Skeletal muscle tissue (tissue), 4 donors: Measurements from ENCODE around the gene ECE1. TPM values are rescaled to one million over a fixed set of nuclear protein-coding genes. Genes with fewer than 3 reads are reported as not detected.
"Not testable (repeated sequence)": the region's sequence is repeated elsewhere in the genome, so short reads cannot be mapped to it uniquely, and the experiment has no call there.

ENCODE experiments used
- H3K27ac ChIP-seq: one replicate; pipeline ENCODE4 v1.7.0; 2013; ENCODE audit warnings: mild to moderate bottlenecking, low read depth, low read length, inconsistent platforms
- H3K27me3 ChIP-seq, 3 donors: one replicate each; pipeline ENCODE4 v1.7.0; 2013; ENCODE audit warnings: low read length in 3 of 3; ENCODE audit not compliant: control insufficient read depth in 3 of 3, insufficient read depth in 3 of 3
- H3K36me3 ChIP-seq, 3 donors: one replicate each; pipeline ENCODE4 v1.7.0; 2013; ENCODE audit warnings: low read length in 3 of 3; ENCODE audit not compliant: control insufficient read depth in 3 of 3, insufficient read depth in 3 of 3
- H3K4me1 ChIP-seq, 3 donors: one replicate each; pipeline ENCODE4 v1.7.0; 2013; ENCODE audit warnings: low read length in 3 of 3, mild to moderate bottlenecking in 3 of 3; ENCODE audit not compliant: control insufficient read depth in 3 of 3, insufficient read depth in 3 of 3
- H3K4me3 ChIP-seq, 3 donors: one replicate each; pipeline ENCODE4 v1.7.0; 2013; ENCODE audit warnings: low read length in 3 of 3
- H3K9ac ChIP-seq, 3 donors: one replicate each; pipeline ENCODE4 v1.7.0; 2013; ENCODE audit warnings: low read length in 3 of 3, mild to moderate bottlenecking in 3 of 3, moderate library complexity in 2 of 3, low read depth in 1 of 3
- H3K9me3 ChIP-seq, 3 donors: one replicate each; pipeline ENCODE4 v1.7.0; 2013; ENCODE audit warnings: low read length in 3 of 3; ENCODE audit not compliant: control insufficient read depth in 3 of 3
- total RNA-seq: library from RNA; depleted of rRNA; stranded (reverse); fragments of >200 nt; gene quantifications from one replicate; pipeline ENCODE4 v1.2.3, GENCODE V29; 2014
- donor health status: Osteomylitis.

ECE1 gene
- total RNA-seq, 1 donor from 2014 or later, result 25.6 TPM

DNA sequence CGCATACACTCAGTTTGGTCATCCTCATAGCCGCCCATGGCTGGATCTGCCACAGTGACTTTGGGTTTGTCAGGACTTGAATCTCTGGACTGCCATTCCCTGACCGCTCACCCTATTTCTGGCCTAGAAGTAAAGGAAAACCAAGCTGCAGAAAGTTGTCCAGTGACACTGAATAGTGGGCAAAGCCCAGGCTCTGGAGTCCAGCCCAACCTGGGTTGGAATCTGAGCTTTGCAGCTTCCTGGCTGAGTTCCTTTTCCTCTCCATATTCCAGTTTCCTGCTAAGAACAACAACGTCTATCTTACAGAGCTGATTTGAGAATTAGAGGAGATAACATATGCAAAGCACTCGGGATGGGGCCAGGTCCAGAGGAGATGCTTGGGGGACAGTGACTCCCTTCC lies 98.0 kb downstream of the ECE1 start:
- peak overlapping the region; percentile 41 for H3K27ac ChIP-seq
- peaks cover 11 to 16% (median 14%) of the 10 kb centered on the region in 3 donors for H3K4me1 ChIP-seq
- no peaks in the 10 kb centered on the region for H3K9me3 ChIP-seq
- peak overlapping the region; percentile 31 to 44 (median 38) for H3K4me3 ChIP-seq
- peak overlapping the region in 2 of 3 donors; percentile 24 to 50 for H3K9ac ChIP-seq
- H3K36me3 ChIP-seq, result no peaks in the 10 kb centered on the region
- H3K27me3 ChIP-seq, result no peaks in the 10 kb centered on the region

DNA sequence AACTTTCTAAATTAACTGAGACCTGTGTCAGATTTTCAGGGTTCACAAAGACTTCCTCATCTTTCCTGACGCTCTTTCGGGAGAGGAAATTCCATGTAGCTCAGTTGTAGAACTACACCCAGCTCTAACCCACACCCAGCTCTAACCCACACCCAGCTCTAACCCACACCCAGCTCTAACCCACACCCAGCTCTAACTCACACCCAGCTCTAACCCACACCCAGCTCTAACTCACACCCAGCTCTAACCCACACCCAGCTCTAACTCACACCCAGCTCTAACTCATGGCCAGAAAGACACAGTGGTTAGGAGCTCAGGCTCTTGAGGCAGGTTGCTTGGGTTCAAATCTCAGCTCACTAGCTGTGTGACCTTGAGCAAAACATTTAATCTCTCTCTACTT lies 99.5 kb downstream of the ECE1 start:
- H3K9ac ChIP-seq, H3K9me3 ChIP-seq, H3K4me3 ChIP-seq, H3K36me3 ChIP-seq, H3K27me3 ChIP-seq, H3K27ac ChIP-seq: not testable (repeated sequence)
- H3K4me1 ChIP-seq, result peaks cover 11 to 16% (median 14%) of the 10 kb centered on the region in 3 donors

DNA sequence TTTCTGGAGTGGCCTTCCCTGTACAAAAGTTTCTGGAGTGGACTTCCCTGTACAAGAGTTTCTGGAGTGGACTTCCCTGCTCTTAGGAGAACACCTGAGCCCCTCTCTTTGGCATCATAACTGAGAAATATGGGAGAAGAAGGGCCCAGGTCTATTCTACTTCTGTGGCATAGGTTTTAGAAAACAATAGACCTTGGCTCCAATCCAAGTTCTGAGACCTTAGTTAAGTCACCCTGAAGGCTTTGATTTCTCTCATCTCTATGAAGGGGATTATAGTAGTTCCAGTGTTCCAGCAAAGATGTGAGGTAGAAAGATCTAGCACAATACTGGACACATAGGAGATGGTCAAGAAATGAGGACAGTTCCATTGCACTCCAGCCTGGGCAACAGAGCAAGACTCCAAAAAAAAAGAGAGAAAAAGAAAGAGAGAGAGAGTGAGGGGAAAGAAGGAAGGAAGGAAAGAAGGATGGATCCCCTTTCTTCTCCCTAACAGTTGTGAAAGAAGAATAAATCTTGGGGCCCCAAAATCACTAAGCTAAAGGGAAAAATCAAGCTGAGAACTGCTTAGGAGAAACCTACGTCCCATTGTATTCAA lies 100.3 kb downstream of the ECE1 start:
- H3K9me3 ChIP-seq, result no peaks in the 10 kb centered on the region
- no peaks in the 10 kb centered on the region for H3K36me3 ChIP-seq
- H3K4me1 ChIP-seq, result peaks cover 11 to 15% (median 11%) of the 10 kb centered on the region in 3 donors
- no peak overlapping the region for H3K4me3 ChIP-seq
- H3K9ac ChIP-seq, result no peak overlapping the region
- H3K27ac ChIP-seq, result no peak overlapping the region
- H3K27me3 ChIP-seq, result no peaks in the 10 kb centered on the region

DNA sequence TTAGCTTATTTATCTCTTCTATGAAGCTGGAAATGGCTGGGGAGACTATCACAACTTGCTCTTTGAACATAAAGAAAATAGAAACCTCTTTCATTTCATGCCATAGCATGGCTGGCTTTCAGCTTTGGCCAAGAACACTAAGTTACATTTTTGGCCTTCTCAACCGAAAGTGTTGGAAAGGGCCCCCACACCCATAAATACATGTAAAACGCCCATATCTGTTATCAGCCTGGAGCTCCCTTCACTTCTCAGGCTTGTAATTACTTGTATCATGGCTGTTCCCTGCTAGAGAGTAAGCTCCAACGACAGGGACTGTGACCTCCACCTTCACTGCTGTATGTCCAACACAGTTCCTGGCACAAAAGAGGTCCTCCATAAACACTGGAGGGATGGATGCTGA lies 100.8 kb downstream of the ECE1 start:
- Histone ChIP-seq H3K27me3 (no peaks in the 10 kb centered on the region), H3K9me3 (no peaks in the 10 kb centered on the region), H3K36me3 (no peaks in the 10 kb centered on the region), H3K27ac (no peak overlapping the region), H3K4me3 (no peak overlapping the region), H3K4me1 (peaks cover 10 to 14% (median 11%) of the 10 kb centered on the region in 3 donors), H3K9ac (no peak overlapping the region)

DNA sequence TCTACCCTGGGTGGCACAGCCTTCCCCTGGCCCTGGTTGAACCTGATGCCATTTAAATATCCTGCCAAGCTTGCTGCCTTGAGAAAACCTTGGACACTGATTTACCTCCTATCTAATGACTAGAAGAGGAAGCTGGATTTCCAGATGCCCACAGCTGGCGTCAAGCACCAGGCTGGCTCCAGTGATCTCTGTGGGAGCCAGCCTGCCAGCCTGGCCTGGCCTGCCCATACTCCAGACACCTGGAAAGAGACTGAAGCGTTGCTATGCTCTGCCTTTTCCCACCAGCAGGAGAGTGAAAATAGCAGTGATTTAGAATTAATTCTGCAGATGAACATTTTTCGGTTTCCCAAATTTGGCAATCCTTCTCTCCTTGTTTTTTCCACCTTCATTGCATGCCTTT lies 102.0 kb downstream of the ECE1 start:
- no peak overlapping the region for H3K4me3 ChIP-seq

DNA sequence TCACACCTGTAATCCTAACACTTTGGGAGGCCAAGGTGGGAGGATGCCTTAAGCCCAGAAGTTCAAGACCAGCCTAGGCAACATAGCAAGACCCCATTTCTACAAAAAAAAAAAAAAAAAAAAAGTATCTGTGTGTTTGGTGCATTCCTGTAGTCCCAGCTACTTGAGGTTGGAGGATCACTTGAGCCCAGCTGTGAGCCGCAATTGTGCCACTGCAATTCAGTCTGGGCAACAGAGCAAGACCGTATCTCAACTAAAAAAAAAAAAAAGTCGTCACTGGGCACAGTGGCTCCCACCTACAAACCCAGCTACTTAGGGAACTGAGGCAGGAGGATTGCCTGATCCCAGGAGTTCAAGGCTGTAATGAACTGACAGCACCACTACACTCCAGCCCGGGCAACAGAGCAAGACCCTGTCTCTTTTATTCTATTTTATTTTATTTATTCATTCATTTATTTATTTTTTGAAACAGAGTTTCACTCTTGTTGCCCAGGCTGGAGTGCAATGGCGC lies 105.0 kb downstream of the ECE1 start:
- Histone ChIP-seq H3K27ac (no peak overlapping the region), H3K4me3 (no peak overlapping the region)

More for the DNA sequence above, 102.0 kb downstream of the ECE1 start:
- Histone ChIP-seq H3K4me1 (peaks cover 10 to 14% (median 11%) of the 10 kb centered on the region in 3 donors), H3K9me3 (no peaks in the 10 kb centered on the region), H3K9ac (peak overlapping the region in 1 of 3 donors; percentile 8), H3K27ac (no peak overlapping the region), H3K36me3 (no peaks in the 10 kb centered on the region), H3K27me3 (no peaks in the 10 kb centered on the region)

DNA sequence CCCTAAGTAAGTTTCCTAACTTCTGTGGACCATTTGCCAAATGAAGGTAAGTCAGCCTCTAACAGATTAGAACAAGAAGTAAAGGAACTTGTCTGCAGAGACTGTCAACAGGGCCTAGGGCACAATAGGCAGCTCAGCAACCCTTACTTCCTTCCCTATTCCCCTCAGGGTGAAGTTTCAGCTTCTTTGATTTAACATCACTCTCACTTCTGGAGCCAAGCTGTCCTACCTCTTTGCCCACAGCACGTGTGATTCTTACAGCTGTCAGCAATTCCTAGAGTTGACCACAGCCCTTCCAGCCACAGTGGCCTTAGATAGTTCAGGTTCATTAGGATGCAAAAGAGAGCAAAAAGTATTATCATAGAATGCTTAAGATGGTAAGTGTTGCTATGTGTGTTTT lies 106.0 kb downstream of the ECE1 start:
- no peak overlapping the region for H3K4me3 ChIP-seq
- no peaks in the 10 kb centered on the region for H3K36me3 ChIP-seq
- H3K4me1 ChIP-seq, result peaks cover 0 to 4% (median 0%) of the 10 kb centered on the region in 3 donors
- H3K9ac ChIP-seq, result no peak overlapping the region
- no peaks in the 10 kb centered on the region for H3K27me3 ChIP-seq
- H3K9me3 ChIP-seq, result no peaks in the 10 kb centered on the region
- H3K27ac ChIP-seq, result no peak overlapping the region

More for the DNA sequence above, 105.0 kb downstream of the ECE1 start:
- H3K9ac ChIP-seq, result no peak overlapping the region
- H3K27me3 ChIP-seq, result no peaks in the 10 kb centered on the region
- H3K4me1 ChIP-seq, result peaks cover 0 to 4% (median 0%) of the 10 kb centered on the region in 3 donors
- H3K9me3 ChIP-seq, result no peaks in the 10 kb centered on the region
- H3K36me3 ChIP-seq, result no peaks in the 10 kb centered on the region

DNA sequence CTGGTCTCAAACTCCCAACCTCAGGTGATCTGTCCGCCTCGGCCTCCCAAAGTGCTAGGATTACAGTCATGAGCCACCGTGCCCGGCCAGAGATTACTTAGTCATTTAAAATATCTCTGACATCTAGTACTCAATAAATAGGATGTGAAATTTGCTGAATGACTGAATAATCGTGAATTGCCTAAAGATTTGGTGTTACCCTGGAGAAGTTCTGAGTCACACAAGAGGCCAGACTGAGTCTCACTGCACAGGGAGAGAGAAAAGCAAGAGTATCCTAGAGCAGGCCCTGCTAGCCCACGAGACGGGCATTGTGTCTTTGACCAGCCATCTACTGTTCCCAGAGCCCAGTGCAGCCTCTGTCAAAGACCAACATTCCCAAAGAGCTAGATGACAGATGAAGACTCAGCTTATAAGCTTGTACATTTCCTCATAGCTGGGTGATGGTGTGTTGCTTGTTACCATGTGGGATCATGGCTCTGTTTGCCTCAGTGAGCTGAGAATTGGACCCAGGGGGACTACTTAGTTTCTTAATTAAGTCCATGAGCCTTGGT lies 108.0 kb downstream of the ECE1 start:
- H3K4me1 ChIP-seq, result peaks cover 1 to 2% (median 2%) of the 10 kb centered on the region in 3 donors
- no peaks in the 10 kb centered on the region for H3K9me3 ChIP-seq
- H3K27ac ChIP-seq, result no peak overlapping the region
- H3K9ac ChIP-seq, result no peak overlapping the region
- H3K36me3 ChIP-seq, result no peaks in the 10 kb centered on the region
- no peak overlapping the region for H3K4me3 ChIP-seq
- H3K27me3 ChIP-seq, result no peaks in the 10 kb centered on the region

DNA sequence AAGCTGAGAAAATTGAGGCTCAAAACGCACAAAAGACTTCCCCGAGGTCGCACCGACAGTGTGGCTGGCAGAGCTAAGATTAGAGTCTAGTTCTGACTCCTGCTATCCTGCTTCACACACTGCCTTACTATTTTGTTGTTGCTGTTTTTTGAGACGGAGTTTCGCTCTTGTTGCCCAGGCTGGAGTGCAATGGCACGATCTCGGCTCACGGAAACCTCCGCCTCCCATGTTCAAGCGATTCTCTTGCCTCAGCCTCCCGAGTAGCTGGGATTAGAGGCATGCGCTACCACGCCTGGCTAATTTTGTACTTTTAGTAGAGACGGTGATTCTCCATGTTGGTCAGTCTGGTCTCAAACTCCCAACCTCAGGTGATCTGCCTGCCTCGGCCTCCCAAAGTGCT lies 112.0 kb downstream of the ECE1 start:
- not testable (repeated sequence) for H3K4me3 ChIP-seq, H3K36me3 ChIP-seq, H3K27ac ChIP-seq, H3K9ac ChIP-seq, H3K9me3 ChIP-seq, H3K27me3 ChIP-seq
- peaks cover 7 to 14% (median 11%) of the 10 kb centered on the region in 3 donors for H3K4me1 ChIP-seq
